ENCODE results near the gene PARL.

PARL gene

DNA sequence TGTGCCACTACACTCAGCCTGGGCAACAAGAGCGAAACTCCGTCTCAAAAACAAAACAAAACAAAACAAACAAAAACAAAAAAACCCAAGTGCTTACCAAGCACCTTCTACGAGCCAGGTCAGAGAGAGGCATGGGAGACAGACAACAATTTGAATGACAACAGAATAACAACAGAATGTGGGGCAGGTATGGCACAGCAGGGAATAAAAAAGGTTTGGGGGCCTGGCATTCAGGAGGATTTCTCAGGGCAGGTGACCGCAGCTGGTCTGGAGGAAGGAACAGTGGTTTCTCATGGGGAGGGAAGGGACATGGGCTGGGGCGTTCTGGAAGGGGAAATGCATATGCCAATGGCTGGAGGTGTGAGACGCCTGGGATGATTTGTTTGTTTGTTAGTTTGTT is 22.5 kb upstream of the PARL start:
- TF ChIP-seq EP300 (IDR thresholded peaks at IDR 0.05; ENCODE audit: borderline replicate concordance) (no peak), RAD21 (IDR thresholded peaks at IDR 0.05; ENCODE audit: low read depth) (no peak), YY1 (IDR thresholded peaks at IDR 0.05; ENCODE audit: low read depth) (no peak), TCF12 (IDR thresholded peaks at IDR 0.05; ENCODE audit: low read depth) (no peak), FOXM1 (IDR thresholded peaks at IDR 0.05; ENCODE audit: borderline replicate concordance, low read depth) (no peak), MAX (IDR thresholded peaks at IDR 0.05) (no peak), NFIC (IDR thresholded peaks at IDR 0.05) (no peak)

GRCh38 chr3:183906234-183906921 is 21.7 kb upstream of the PARL start:
- TF ChIP-seq MAX (IDR thresholded peaks at IDR 0.05) (no peak), EP300 (IDR thresholded peaks at IDR 0.05; ENCODE audit: borderline replicate concordance) (no peak), ZBTB7A (IDR thresholded peaks at IDR 0.05; ENCODE audit: low read depth) (no peak), FOXM1 (IDR thresholded peaks at IDR 0.05; ENCODE audit: borderline replicate concordance, low read depth) (no peak), TCF12 (IDR thresholded peaks at IDR 0.05; ENCODE audit: low read depth) (no peak), TEAD4 (IDR thresholded peaks at IDR 0.05) (no peak), CEBPB (IDR thresholded peaks at IDR 0.05) (no peak), NFIC (IDR thresholded peaks at IDR 0.05) (no peak), EGR1 (IDR thresholded peaks at IDR 0.05) (no peak), CREB1 (IDR thresholded peaks at IDR 0.05; ENCODE audit: low read depth) (no peak), TAF1 (IDR thresholded peaks at IDR 0.05; ENCODE audit: low read depth) (no peak)
- TF ChIP-seq, protein P1, sequence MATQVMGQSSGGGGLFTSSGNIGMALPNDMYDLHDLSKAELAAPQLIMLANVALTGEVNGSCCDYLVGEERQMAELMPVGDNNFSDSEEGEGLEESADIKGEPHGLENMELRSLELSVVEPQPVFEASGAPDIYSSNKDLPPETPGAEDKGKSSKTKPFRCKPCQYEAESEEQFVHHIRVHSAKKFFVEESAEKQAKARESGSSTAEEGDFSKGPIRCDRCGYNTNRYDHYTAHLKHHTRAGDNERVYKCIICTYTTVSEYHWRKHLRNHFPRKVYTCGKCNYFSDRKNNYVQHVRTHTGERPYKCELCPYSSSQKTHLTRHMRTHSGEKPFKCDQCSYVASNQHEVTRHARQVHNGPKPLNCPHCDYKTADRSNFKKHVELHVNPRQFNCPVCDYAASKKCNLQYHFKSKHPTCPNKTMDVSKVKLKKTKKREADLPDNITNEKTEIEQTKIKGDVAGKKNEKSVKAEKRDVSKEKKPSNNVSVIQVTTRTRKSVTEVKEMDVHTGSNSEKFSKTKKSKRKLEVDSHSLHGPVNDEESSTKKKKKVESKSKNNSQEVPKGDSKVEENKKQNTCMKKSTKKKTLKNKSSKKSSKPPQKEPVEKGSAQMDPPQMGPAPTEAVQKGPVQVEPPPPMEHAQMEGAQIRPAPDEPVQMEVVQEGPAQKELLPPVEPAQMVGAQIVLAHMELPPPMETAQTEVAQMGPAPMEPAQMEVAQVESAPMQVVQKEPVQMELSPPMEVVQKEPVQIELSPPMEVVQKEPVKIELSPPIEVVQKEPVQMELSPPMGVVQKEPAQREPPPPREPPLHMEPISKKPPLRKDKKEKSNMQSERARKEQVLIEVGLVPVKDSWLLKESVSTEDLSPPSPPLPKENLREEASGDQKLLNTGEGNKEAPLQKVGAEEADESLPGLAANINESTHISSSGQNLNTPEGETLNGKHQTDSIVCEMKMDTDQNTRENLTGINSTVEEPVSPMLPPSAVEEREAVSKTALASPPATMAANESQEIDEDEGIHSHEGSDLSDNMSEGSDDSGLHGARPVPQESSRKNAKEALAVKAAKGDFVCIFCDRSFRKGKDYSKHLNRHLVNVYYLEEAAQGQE (IDR thresholded peaks at IDR 0.05; ENCODE audit: low read depth) = no peak
- TF ChIP-seq, protein P2, sequence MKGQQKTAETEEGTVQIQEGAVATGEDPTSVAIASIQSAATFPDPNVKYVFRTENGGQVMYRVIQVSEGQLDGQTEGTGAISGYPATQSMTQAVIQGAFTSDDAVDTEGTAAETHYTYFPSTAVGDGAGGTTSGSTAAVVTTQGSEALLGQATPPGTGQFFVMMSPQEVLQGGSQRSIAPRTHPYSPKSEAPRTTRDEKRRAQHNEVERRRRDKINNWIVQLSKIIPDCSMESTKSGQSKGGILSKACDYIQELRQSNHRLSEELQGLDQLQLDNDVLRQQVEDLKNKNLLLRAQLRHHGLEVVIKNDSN (IDR thresholded peaks at IDR 0.05) = no peak

GRCh38 chr3:183904833-183905780 is 20.4 kb upstream of the PARL start:
- TF ChIP-seq, protein P2 (IDR thresholded peaks at IDR 0.05) = peak; percentile 45
- TF ChIP-seq FOXM1 (IDR thresholded peaks at IDR 0.05; ENCODE audit: borderline replicate concordance, low read depth) (no peak), CEBPB (IDR thresholded peaks at IDR 0.05) (no peak), MAX (IDR thresholded peaks at IDR 0.05) (no peak), EP300 (IDR thresholded peaks at IDR 0.05; ENCODE audit: borderline replicate concordance) (no peak), YY1 (IDR thresholded peaks at IDR 0.05; ENCODE audit: low read depth) (no peak), TEAD4 (IDR thresholded peaks at IDR 0.05) (no peak)
- TF ChIP-seq, protein P1 (IDR thresholded peaks at IDR 0.05; ENCODE audit: low read depth) = peak; percentile 87

GRCh38 chr3:183898028-183898431 is 13.3 kb upstream of the PARL start:
- TF ChIP-seq CREB1 (IDR thresholded peaks at IDR 0.05; ENCODE audit: low read depth) (no peak), ZBTB7A (IDR thresholded peaks at IDR 0.05; ENCODE audit: low read depth) (no peak), TCF12 (IDR thresholded peaks at IDR 0.05; ENCODE audit: low read depth) (no peak), NFIC (IDR thresholded peaks at IDR 0.05) (no peak), MAX (IDR thresholded peaks at IDR 0.05) (no peak), TEAD4 (IDR thresholded peaks at IDR 0.05) (no peak), YY1 (IDR thresholded peaks at IDR 0.05; ENCODE audit: low read depth) (no peak), CEBPB (IDR thresholded peaks at IDR 0.05) (no peak), FOXM1 (IDR thresholded peaks at IDR 0.05; ENCODE audit: borderline replicate concordance, low read depth) (no peak), EGR1 (IDR thresholded peaks at IDR 0.05) (no peak), RAD21 (IDR thresholded peaks at IDR 0.05; ENCODE audit: low read depth) (no peak), TAF1 (IDR thresholded peaks at IDR 0.05; ENCODE audit: low read depth) (no peak), EP300 (IDR thresholded peaks at IDR 0.05; ENCODE audit: borderline replicate concordance) (no peak)
- TF ChIP-seq, protein P2 (IDR thresholded peaks at IDR 0.05) = no peak
- TF ChIP-seq, protein P1 (IDR thresholded peaks at IDR 0.05; ENCODE audit: low read depth) = no peak
